ENCODE measurements around the gene ATP6V1B1. TPM values are rescaled to one million over a fixed set of nuclear protein-coding genes. Genes with fewer than 3 reads are reported as not detected.

Gene ATP6V1B1
- total and polyA plus RNA-seq, 4 donors: not detected

GRCh38 chr2:70894765-70895164, 40.9 kb upstream of the ATP6V1B1 start:
- TF ChIP-seq FOXA2 (IDR thresholded peaks at IDR 0.05) (no peak), ZBTB33 (IDR thresholded peaks at IDR 0.05) (no peak), YY1 (IDR thresholded peaks at IDR 0.05) (no peak)
- Histone ChIP-seq H3K9me3 (ENCODE audit: control insufficient read depth in 4 of 4, low read length in 3 of 4) (no peaks in the 10 kb centered on the region), H3K9ac (ENCODE audit: low read depth in 1 of 2, low read length in 2 of 2) (no peak overlapping the region), H3K4me1 (ENCODE audit: control insufficient read depth in 4 of 4, insufficient read depth in 4 of 4, low read length in 3 of 4) (peaks cover 0 to 11% (median 4%) of the 10 kb centered on the region in 4 donors), H3K36me3 (ENCODE audit: control insufficient read depth in 4 of 4, insufficient read depth in 3 of 4, low read depth in 1 of 4, low read length in 3 of 4) (no peaks in the 10 kb centered on the region), H3K4me3 (ENCODE audit: low read depth in 1 of 3, low read length in 3 of 3) (no peak overlapping the region), H3K27me3 (ENCODE audit: control insufficient read depth in 4 of 4, insufficient read depth in 4 of 4, low read length in 3 of 4) (peaks cover 9 to 35% (median 25%) of the 10 kb centered on the region in 4 donors), H3K27ac (ENCODE audit: low read depth in 1 of 2, low read length in 2 of 2) (no peak overlapping the region)
- DNase-seq (ENCODE audit: low spot score): no peak
- 80% methylated on average over 4 of the region's 4 CpGs for whole genome bisulfite sequencing

- no peak for DNase-seq (ENCODE audit: low spot score)
- WGBS: 66% methylated on average over 3 of the region's 3 CpGs
These were observed 40.5 kb upstream of the ATP6V1B1 start for GRCh38 chr2:70895249-70895648.

More at GRCh38 chr2:70895249-70895648, 40.5 kb upstream of the ATP6V1B1 start:
- TF ChIP-seq RXRA (IDR thresholded peaks at IDR 0.05): no peak
- TF ChIP-seq ZBTB33 (IDR thresholded peaks at IDR 0.05): no peak
- TF ChIP-seq TAF1 (conservative IDR thresholded peaks at IDR 0.05): no peak
- TF ChIP-seq RAD21 (IDR thresholded peaks at IDR 0.05): no peak
- no peak for TF ChIP-seq CTCF (IDR thresholded peaks at IDR 0.05; ENCODE audit: low read depth, low read length, missing input control)
- no peak for TF ChIP-seq HNF4G (IDR thresholded peaks at IDR 0.05)
- no peak for TF ChIP-seq FOXA1 (IDR thresholded peaks at IDR 0.05)
- TF ChIP-seq HNF4A (conservative IDR thresholded peaks at IDR 0.05): no peak
- no peak for TF ChIP-seq JUND (IDR thresholded peaks at IDR 0.05)
- TF ChIP-seq MAX (IDR thresholded peaks at IDR 0.05): no peak
- no peak for TF ChIP-seq REST (IDR thresholded peaks at IDR 0.05)
- Histone ChIP-seq H3K4me1 (ENCODE audit: control insufficient read depth in 4 of 4, insufficient read depth in 4 of 4, low read length in 3 of 4) (peaks cover 1 to 16% (median 7%) of the 10 kb centered on the region in 4 donors), H3K27me3 (ENCODE audit: control insufficient read depth in 4 of 4, insufficient read depth in 4 of 4, low read length in 3 of 4) (peaks cover 9 to 36% (median 26%) of the 10 kb centered on the region in 4 donors), H3K36me3 (ENCODE audit: control insufficient read depth in 4 of 4, insufficient read depth in 3 of 4, low read depth in 1 of 4, low read length in 3 of 4) (no peaks in the 10 kb centered on the region), H3K9ac (ENCODE audit: low read depth in 1 of 2, low read length in 2 of 2) (no peak overlapping the region), H3K9me3 (ENCODE audit: control insufficient read depth in 4 of 4, low read length in 3 of 4) (no peaks in the 10 kb centered on the region), H3K27ac (ENCODE audit: low read depth in 1 of 2, low read length in 2 of 2) (no peak overlapping the region), H3K4me3 (ENCODE audit: low read depth in 1 of 3, low read length in 3 of 3) (no peak overlapping the region)

Data from liver (tissue), 9 donors.